ENCODE results near the gene SGCA. TPM values are rescaled to one million over a fixed set of nuclear protein-coding genes. Genes with fewer than 3 reads are reported as not detected.

Gene SGCA
- total RNA-seq, 1 experiment from 2014 or later, result 0.24 TPM

GRCh38 chr17:50118828-50119218 lies 47.0 kb upstream of the SGCA start:
- no peak overlapping the region for H3K27ac Mint-ChIP-seq
- Histone ChIP-seq H3K23me2 (ENCODE audit: insufficient read length, low read depth, low read length, poor library complexity, severe bottlenecking) (no peaks in the 10 kb centered on the region), H3K27ac (ENCODE audit: insufficient read length, low read depth, low read length) (no peak overlapping the region), H4K91ac (ENCODE audit: insufficient read length, low read depth, low read length) (no peak overlapping the region), H2BK5ac (ENCODE audit: insufficient read length, low read length) (no peak overlapping the region), H3K4me1 (ENCODE audit: insufficient read depth, low read length) (peaks cover 12% of the 10 kb centered on the region; the same call in 1 of the 2 replicates), H3K4me2 (ENCODE audit: insufficient read depth, insufficient read length, low read length) (no peak overlapping the region), H2BK15ac (ENCODE audit: low read depth, low read length) (no peak overlapping the region), H3K27me3 (ENCODE audit: insufficient read depth, low read length) (no peaks in the 10 kb centered on the region; the same call in 1 of the 2 replicates), H3T11ph (ENCODE audit: low read length) (no peak overlapping the region), H2BK12ac (ENCODE audit: insufficient read length, low read depth, low read length) (no peak overlapping the region), H2AFZ (ENCODE audit: low read length) (no peak overlapping the region), H4K20me1 (ENCODE audit: control insufficient read depth, insufficient read depth, insufficient read length) (no peaks in the 10 kb centered on the region), H3K23ac (ENCODE audit: insufficient read length, low read depth, low read length) (no peak overlapping the region), H3K56ac (ENCODE audit: insufficient read length, low read depth, low read length) (no peak overlapping the region), H3K14ac (ENCODE audit: insufficient read depth, low read length) (no peak overlapping the region), H2AK5ac (ENCODE audit: insufficient read length, low read length) (no peak overlapping the region), H3K79me2 (ENCODE audit: insufficient read depth, low read length) (no peaks in the 10 kb centered on the region), H3K9me3 (ENCODE audit: control insufficient read depth, low read depth, low read length) (no peaks in the 10 kb centered on the region), H3K18ac (ENCODE audit: insufficient read length, low read depth, low read length) (no peak overlapping the region), H3K79me1 (ENCODE audit: insufficient read depth, low read depth, low read length, poor library complexity, severe bottlenecking) (no peaks in the 10 kb centered on the region), H4K8ac (replicated peaks; ENCODE audit: insufficient read length, low read depth, low read length) (no peak overlapping the region), H3K9ac (ENCODE audit: extremely low read depth, insufficient read length, low read length) (no peak overlapping the region), H4K5ac (ENCODE audit: insufficient read length, low read depth, low read length) (no peak overlapping the region), H2BK120ac (ENCODE audit: low read depth, low read length, poor library complexity, severe bottlenecking) (no peak overlapping the region), H3K4ac (ENCODE audit: low read depth, low read length) (no peak overlapping the region), H2BK20ac (ENCODE audit: low read depth, low read length, poor library complexity, severe bottlenecking) (no peak overlapping the region)
- DNase-seq, result no peak
- TF ChIP-seq CTCF (conservative IDR thresholded peaks at IDR 0.05), result no peak
- H3K4me1 Mint-ChIP-seq, result peaks cover 29 to 41% of the 10 kb centered on the region in 2 experiments
- no peak overlapping the region for H3K4me3 Mint-ChIP-seq
- peaks cover 0 to 5% (median 2%) of the 10 kb centered on the region in 3 experiments; a peak in 2 of 7 replicates for H3K36me3 Mint-ChIP-seq (ENCODE audit: insufficient read depth in 1 of 3, low read depth in 3 of 3)
- no CpG with 5 or more reads among the region's 4 CpGs for WGBS (ENCODE audit: extremely low coverage, insufficient read length, low lambda C conversion rate)
- H3K27me3 Mint-ChIP-seq (ENCODE audit: low read depth), result peaks cover 63% of the 10 kb centered on the region
- H3K9me3 Mint-ChIP-seq, result no peaks in the 10 kb centered on the region; a peak in 1 of 5 replicates

All from H9 (cell line).